ENCODE results near the gene CACNA1C. TPM values are rescaled to one million over a fixed set of nuclear protein-coding genes. Genes with fewer than 3 reads are reported as not detected.

CACNA1C gene
- total RNA-seq, 2 donors from 2014 or later, result 0.84 to 10.2 TPM

DNA sequence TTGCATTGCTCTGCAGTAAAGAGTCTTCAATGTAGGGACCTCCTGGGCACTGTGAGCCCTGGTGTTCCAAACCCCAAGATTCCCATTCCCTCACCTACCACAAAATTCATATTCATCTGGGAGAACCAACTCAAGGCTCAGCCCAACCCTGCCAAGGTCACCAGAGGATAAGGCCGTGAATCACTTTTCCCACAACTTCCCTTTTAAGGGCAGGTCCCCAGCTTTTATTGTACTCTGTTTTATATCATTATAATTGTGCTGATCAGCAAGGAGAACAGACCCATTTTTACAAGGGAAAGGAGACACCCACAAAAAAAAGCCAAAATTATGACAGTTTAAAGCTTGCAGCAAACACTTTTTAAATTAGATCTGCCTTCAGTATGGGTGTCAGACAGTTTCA, 379.0 kb downstream of the CACNA1C start:
- no peaks in the 10 kb centered on the region for H3K9me3 ChIP-seq
- H3K27me3 ChIP-seq, result no peaks in the 10 kb centered on the region
- no peak for DNase-seq
- intact Hi-C loops (cut with DNase I), result no loop called here
- TF ChIP-seq, protein P1, sequence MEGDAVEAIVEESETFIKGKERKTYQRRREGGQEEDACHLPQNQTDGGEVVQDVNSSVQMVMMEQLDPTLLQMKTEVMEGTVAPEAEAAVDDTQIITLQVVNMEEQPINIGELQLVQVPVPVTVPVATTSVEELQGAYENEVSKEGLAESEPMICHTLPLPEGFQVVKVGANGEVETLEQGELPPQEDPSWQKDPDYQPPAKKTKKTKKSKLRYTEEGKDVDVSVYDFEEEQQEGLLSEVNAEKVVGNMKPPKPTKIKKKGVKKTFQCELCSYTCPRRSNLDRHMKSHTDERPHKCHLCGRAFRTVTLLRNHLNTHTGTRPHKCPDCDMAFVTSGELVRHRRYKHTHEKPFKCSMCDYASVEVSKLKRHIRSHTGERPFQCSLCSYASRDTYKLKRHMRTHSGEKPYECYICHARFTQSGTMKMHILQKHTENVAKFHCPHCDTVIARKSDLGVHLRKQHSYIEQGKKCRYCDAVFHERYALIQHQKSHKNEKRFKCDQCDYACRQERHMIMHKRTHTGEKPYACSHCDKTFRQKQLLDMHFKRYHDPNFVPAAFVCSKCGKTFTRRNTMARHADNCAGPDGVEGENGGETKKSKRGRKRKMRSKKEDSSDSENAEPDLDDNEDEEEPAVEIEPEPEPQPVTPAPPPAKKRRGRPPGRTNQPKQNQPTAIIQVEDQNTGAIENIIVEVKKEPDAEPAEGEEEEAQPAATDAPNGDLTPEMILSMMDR (IDR thresholded peaks at IDR 0.05), result no peak
- H3K36me3 ChIP-seq, result no peaks in the 10 kb centered on the region
- H3K9ac ChIP-seq (ENCODE audit: low read depth in 2 of 2, low read length in 2 of 2), result no peak overlapping the region
- H3K27ac ChIP-seq, result peak overlapping the region; percentile 13
- H3K4me3 ChIP-seq, result no peak overlapping the region
- no peaks in the 10 kb centered on the region for H3K4me1 ChIP-seq

GRCh38 chr12:2432856-2433255, 380.1 kb downstream of the CACNA1C start:
- no peaks in the 10 kb centered on the region for H3K36me3 ChIP-seq
- H3K4me1 ChIP-seq, result no peaks in the 10 kb centered on the region
- H3K9ac ChIP-seq (ENCODE audit: low read depth in 2 of 2, low read length in 2 of 2), result no peak overlapping the region
- intact Hi-C loops (cut with DNase I), result no loop called here
- H3K27me3 ChIP-seq, result no peaks in the 10 kb centered on the region
- no peak overlapping the region for H3K27ac ChIP-seq
- TF ChIP-seq, protein P1 (IDR thresholded peaks at IDR 0.05), result no peak
- no peak overlapping the region for H3K4me3 ChIP-seq
- DNase-seq, result no peak
- H3K9me3 ChIP-seq, result no peaks in the 10 kb centered on the region

DNA sequence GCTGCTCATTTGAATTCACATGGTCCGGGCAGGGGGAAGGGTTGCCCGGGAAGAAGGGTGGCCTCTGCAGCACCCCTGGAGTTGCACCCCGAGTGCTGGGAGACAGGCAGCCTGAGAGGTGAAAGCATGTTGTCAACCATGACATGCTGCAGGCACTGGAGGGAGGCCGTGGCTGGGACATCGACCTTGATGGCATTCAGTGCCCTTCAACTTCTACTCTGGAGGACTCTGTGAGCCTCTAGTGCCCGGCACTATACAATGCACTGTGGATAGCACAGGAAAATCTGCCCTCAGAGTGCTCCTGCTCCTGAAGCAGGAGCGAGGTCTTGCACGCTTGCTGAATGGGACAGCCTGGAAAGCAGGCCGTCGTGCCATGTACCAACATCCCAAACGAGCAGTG, 382.7 kb downstream of the CACNA1C start:
- H3K36me3 ChIP-seq, result no peaks in the 10 kb centered on the region
- no peaks in the 10 kb centered on the region for H3K9me3 ChIP-seq
- intact Hi-C loops (cut with DNase I), result no loop called here
- no peak overlapping the region for H3K9ac ChIP-seq (ENCODE audit: low read depth in 2 of 2, low read length in 2 of 2)
- TF ChIP-seq, protein P1 (IDR thresholded peaks at IDR 0.05), result no peak
- no peak for DNase-seq
- H3K27ac ChIP-seq, result no peak overlapping the region
- H3K4me3 ChIP-seq, result no peak overlapping the region
- no peaks in the 10 kb centered on the region for H3K27me3 ChIP-seq
- H3K4me1 ChIP-seq, result no peaks in the 10 kb centered on the region

GRCh38 chr12:2439332-2440100, 386.7 kb downstream of the CACNA1C start:
- no peak for DNase-seq
- H3K27ac ChIP-seq, result no peak overlapping the region
- intact Hi-C loops (cut with DNase I), result no loop called here
- no peak overlapping the region for H3K4me3 ChIP-seq
- no peaks in the 10 kb centered on the region for H3K4me1 ChIP-seq
- no peaks in the 10 kb centered on the region for H3K36me3 ChIP-seq
- no peak overlapping the region for H3K9ac ChIP-seq (ENCODE audit: low read depth in 2 of 2, low read length in 2 of 2)
- no peaks in the 10 kb centered on the region for H3K27me3 ChIP-seq
- no peaks in the 10 kb centered on the region for H3K9me3 ChIP-seq
- TF ChIP-seq, protein P1 (IDR thresholded peaks at IDR 0.05), result no peak

- TF ChIP-seq, protein P1 (IDR thresholded peaks at IDR 0.05), result no peak
- intact Hi-C loops (cut with DNase I), result no loop called here
- Histone ChIP-seq H3K9me3 (no peaks in the 10 kb centered on the region), H3K27ac (no peak overlapping the region), H3K36me3 (no peaks in the 10 kb centered on the region), H3K9ac (ENCODE audit: low read depth in 2 of 2, low read length in 2 of 2) (no peak overlapping the region), H3K4me1 (no peaks in the 10 kb centered on the region), H3K4me3 (no peak overlapping the region), H3K27me3 (no peaks in the 10 kb centered on the region)
- no peak for DNase-seq
Observed at GRCh38 chr12:2443776-2444175, 391.0 kb downstream of the CACNA1C start.
